ENCODE results near the gene KCNRG. TPM values are rescaled to one million over a fixed set of nuclear protein-coding genes. Genes with fewer than 3 reads are reported as not detected.

The KCNRG gene, protein sequence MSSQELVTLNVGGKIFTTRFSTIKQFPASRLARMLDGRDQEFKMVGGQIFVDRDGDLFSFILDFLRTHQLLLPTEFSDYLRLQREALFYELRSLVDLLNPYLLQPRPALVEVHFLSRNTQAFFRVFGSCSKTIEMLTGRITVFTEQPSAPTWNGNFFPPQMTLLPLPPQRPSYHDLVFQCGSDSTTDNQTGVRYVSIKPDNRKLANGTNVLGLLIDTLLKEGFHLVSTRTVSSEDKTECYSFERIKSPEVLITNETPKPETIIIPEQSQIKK
- polyA plus RNA-seq (2011; rRNA removed) = 1.5 and 2.1 TPM in 2 replicates
- polyA minus RNA-seq (2011; rRNA and poly(A)+ RNA removed) = 4.6 and 9.6 TPM in 2 replicates

DNA sequence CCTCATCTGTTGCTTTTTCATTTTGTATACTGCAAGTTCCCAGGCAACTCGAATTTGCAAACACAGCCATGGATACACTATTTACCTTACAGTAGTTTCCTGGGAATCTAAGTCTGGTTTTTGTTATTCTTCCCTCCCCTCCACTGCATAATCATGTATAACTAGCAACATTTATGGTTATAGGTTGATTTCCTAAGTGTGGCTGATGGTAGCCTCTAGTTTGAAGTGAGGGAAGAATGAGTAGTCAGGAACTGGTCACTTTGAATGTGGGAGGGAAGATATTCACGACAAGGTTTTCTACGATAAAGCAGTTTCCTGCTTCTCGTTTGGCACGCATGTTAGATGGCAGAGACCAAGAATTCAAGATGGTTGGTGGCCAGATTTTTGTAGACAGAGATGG lies at the start of gene KCNRG:
Gene KCNRG, plus strand, starts transcription at position 187 of the 400 bp plus-strand sequence. Its CDS starts 50 bp downstream, at position 237.
- Histone ChIP-seq H3K27me3 (ENCODE audit: control insufficient read depth, insufficient read depth, low read length) (no peaks in the 10 kb centered on the region), H3K27ac (ENCODE audit: low read depth, low read length) (no peak within 1 kb of the TSS), H3K9me3 (ENCODE audit: control insufficient read depth, insufficient read depth, low read length) (no peaks in the 10 kb centered on the region), H3K4me3 (ENCODE audit: low read depth, low read length) (no peak within 1 kb of the TSS)
- ChIA-PET POLR2A (interaction anchor here (1.1 kb wide), 1 partner anchor 67 kb away, joined by 4 read pairs; no protein-coding TSS in a partner anchor), CTCF (interaction anchor here (0.6 to 0.7 kb wide), 2 partner anchors 75 to 346 kb away, joined by 3 read pairs; no protein-coding TSS in a partner anchor)
- DNase-seq (ENCODE audit: low read depth, low spot score) = no peak
- TF ChIP-seq, protein P1, sequence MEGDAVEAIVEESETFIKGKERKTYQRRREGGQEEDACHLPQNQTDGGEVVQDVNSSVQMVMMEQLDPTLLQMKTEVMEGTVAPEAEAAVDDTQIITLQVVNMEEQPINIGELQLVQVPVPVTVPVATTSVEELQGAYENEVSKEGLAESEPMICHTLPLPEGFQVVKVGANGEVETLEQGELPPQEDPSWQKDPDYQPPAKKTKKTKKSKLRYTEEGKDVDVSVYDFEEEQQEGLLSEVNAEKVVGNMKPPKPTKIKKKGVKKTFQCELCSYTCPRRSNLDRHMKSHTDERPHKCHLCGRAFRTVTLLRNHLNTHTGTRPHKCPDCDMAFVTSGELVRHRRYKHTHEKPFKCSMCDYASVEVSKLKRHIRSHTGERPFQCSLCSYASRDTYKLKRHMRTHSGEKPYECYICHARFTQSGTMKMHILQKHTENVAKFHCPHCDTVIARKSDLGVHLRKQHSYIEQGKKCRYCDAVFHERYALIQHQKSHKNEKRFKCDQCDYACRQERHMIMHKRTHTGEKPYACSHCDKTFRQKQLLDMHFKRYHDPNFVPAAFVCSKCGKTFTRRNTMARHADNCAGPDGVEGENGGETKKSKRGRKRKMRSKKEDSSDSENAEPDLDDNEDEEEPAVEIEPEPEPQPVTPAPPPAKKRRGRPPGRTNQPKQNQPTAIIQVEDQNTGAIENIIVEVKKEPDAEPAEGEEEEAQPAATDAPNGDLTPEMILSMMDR (IDR thresholded peaks at IDR 0.05; ENCODE audit: low read depth, low read length) = no peak

DNA sequence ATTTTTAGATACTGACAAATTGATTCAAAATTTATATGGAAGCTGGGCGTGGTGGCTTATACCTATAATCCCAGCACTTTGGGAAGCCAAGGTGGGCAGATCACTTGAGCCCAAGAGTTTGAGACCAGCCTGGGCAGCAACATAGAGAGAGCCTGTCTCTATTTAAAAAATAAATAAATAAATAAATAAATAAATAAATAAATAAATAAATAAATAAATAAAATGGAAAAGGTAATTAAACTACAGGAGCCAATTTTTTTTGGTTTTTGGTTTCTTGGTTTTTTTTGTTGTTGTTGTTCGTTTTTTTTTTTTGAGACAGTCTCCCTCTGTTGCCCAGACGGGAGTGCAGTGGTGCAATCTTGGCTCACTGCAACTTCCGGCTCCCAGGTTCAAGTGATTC lies 47.8 kb upstream of the KCNRG start:
- H3K27ac ChIP-seq (ENCODE audit: low read depth, low read length) = no peak overlapping the region
- ChIA-PET POLR2A (interaction anchor here (0.6 kb wide), 1 partner anchor 174 kb away, joined by 5 read pairs; no protein-coding TSS in a partner anchor), CTCF (no interaction called here)
- H3K9me3 ChIP-seq (ENCODE audit: control insufficient read depth, insufficient read depth, low read length) = no peaks in the 10 kb centered on the region; the same call in none of the 2 replicates
- H3K27me3 ChIP-seq (ENCODE audit: control insufficient read depth, insufficient read depth, low read length) = no peaks in the 10 kb centered on the region
- DNase-seq (ENCODE audit: low read depth, low spot score) = no peak
- H3K4me3 ChIP-seq (ENCODE audit: low read depth, low read length) = no peak overlapping the region
- TF ChIP-seq, protein P1 (IDR thresholded peaks at IDR 0.05; ENCODE audit: low read depth, low read length) = no peak

DNA sequence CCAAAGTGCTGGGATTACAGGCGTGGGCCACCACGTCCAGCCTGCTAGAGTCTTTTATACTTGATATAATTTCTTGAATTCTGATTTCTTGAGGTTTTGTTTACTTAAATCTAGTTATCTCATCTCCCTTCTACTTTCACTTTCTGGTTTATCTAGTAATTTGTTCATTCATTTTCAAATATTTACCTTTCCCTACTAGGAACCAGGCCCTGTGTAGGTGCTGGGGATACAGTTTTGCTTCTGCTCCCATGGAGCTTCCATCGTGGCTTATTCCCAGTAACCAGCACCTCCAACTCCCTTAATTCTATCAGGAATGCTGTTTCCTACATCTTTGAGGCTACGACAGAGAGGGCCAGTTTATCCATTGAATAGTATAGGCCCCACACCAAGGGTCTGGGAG lies 42.5 kb upstream of the KCNRG start:
- DNase-seq (ENCODE audit: low read depth, low spot score) = no peak
- ChIA-PET POLR2A (no interaction called here), CTCF (interaction anchor here (0.6 to 1.0 kb wide), 2 partner anchors 9 to 302 kb away, joined by 3 read pairs; no protein-coding TSS in a partner anchor)
- Histone ChIP-seq H3K27me3 (ENCODE audit: control insufficient read depth, insufficient read depth, low read length) (no peaks in the 10 kb centered on the region), H3K9me3 (ENCODE audit: control insufficient read depth, insufficient read depth, low read length) (no peaks in the 10 kb centered on the region), H3K4me3 (ENCODE audit: low read depth, low read length) (no peak overlapping the region), H3K27ac (ENCODE audit: low read depth, low read length) (no peak overlapping the region)
- TF ChIP-seq, protein P1 (IDR thresholded peaks at IDR 0.05; ENCODE audit: low read depth, low read length) = no peak

DNA sequence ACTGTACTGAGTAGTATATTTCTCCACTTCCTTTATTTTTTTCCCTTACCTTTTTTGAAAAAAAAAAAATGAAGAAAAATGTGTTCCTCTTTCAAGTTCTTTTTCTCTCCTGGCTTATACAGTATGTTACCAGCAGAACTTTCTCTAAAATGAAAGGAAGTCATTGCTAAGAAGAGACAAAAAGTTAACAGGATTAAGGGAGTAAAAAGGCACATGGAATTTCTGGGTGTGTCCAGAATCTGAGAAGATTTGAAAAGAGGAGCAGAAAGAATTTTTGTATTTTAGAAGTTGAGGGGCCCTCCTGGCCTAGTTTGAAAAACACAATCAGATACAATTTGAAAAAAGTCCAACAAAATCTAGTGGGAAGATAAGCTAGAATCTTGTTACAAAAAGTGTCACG lies 39.4 kb upstream of the KCNRG start:
- Histone ChIP-seq H3K9me3 (ENCODE audit: control insufficient read depth, insufficient read depth, low read length) (no peaks in the 10 kb centered on the region), H3K27me3 (ENCODE audit: control insufficient read depth, insufficient read depth, low read length) (no peaks in the 10 kb centered on the region), H3K27ac (ENCODE audit: low read depth, low read length) (no peak overlapping the region), H3K4me3 (ENCODE audit: low read depth, low read length) (no peak overlapping the region)
- no peak for DNase-seq (ENCODE audit: low read depth, low spot score)
- ChIA-PET POLR2A (interaction anchor here (0.8 to 1.2 kb wide), 2 partner anchors 21 to 63 kb away, joined by 4 read pairs; partner anchors contain the start of gene TRIM13), CTCF (interaction anchor here (0.6 to 3.5 kb wide), 36 partner anchors 10 to 1094 kb away, joined by 3 to 21 read pairs (median 4); partner anchors contain the start of genes SPRYD7 and TRIM13)
- TF ChIP-seq, protein P1 (IDR thresholded peaks at IDR 0.05; ENCODE audit: low read depth, low read length) = no peak

All from AG04450 (cell line).